GM12865 (cell line): ENCODE data around the gene DPP6.

Experiments
- DNase-seq: peaks from one replicate; pipeline ENCODE4 v3.0.0; 2010; ENCODE audit warnings: low read depth
- H3K4me3 ChIP-seq: 2 replicates; pipeline ENCODE4 v1.5.1; 2011; ENCODE audit warnings: mild to moderate bottlenecking, low read depth, low read length, control low read depth
- TF ChIP-seq, protein P1 (sequence below): IDR thresholded peaks from 2 replicates; pipeline ENCODE4 v1.5.1; 2011; ENCODE audit warnings: low read length, control low read depth, low read depth, inconsistent platforms; ENCODE audit not compliant: insufficient read depth; ENCODE audit errors: missing control alignments

The DPP6 gene

GRCh38 chr7:154854836-154855235, 802.6 kb downstream of the DPP6 start:
- TF ChIP-seq, protein P1, sequence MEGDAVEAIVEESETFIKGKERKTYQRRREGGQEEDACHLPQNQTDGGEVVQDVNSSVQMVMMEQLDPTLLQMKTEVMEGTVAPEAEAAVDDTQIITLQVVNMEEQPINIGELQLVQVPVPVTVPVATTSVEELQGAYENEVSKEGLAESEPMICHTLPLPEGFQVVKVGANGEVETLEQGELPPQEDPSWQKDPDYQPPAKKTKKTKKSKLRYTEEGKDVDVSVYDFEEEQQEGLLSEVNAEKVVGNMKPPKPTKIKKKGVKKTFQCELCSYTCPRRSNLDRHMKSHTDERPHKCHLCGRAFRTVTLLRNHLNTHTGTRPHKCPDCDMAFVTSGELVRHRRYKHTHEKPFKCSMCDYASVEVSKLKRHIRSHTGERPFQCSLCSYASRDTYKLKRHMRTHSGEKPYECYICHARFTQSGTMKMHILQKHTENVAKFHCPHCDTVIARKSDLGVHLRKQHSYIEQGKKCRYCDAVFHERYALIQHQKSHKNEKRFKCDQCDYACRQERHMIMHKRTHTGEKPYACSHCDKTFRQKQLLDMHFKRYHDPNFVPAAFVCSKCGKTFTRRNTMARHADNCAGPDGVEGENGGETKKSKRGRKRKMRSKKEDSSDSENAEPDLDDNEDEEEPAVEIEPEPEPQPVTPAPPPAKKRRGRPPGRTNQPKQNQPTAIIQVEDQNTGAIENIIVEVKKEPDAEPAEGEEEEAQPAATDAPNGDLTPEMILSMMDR, result no peak
- no peak for DNase-seq

GRCh38 chr7:154855366-154855765, 803.2 kb downstream of the DPP6 start:
- H3K4me3 ChIP-seq, result no peak overlapping the region
- TF ChIP-seq, protein P1, result no peak
- no peak for DNase-seq

More at GRCh38 chr7:154854836-154855235, 802.6 kb downstream of the DPP6 start:
- H3K4me3 ChIP-seq, result no peak overlapping the region

DNA sequence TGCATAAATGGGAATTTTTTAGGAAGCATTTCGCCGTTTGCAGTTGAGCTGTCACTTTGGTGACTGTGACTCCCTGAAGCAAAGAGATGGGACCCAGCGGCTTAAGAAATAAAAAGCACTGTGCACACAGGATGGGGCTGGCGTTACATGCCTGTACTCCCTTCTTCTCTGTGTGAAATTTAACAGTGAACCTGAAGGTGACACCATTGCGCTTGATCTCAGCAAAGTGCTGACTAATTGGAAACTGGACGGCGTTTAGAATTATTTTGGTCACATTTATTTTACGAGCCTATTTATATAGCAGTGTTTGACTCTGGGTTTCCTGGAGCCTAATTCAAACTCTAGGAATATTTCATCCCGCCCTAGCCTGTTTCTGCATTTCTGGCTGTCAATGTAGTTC, 804.5 kb downstream of the DPP6 start:
- no peak overlapping the region for H3K4me3 ChIP-seq
- TF ChIP-seq, protein P1, result no peak
- DNase-seq, result no peak

DNA sequence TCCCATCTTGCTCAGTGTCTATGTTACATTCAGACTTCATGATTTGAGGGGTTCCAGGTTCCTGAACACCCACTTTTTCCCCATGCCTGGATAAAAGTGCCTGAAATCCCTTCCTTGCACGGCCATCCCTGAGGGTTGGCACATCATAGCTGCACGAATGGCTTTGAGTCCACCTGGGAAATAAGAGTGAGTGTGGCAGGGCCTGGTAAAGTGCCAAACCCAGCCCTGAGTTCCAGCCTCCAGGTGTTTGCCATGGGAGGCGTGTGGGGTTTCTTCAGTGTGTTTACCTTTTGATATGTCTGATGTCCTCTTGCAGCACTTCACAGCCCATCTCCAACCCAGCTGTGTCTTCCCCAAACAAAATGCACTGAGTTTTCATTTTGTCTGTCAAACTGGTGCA, 805.0 kb downstream of the DPP6 start:
- TF ChIP-seq, protein P1, result no peak
- no peak overlapping the region for H3K4me3 ChIP-seq
- DNase-seq, result no peak

DNA sequence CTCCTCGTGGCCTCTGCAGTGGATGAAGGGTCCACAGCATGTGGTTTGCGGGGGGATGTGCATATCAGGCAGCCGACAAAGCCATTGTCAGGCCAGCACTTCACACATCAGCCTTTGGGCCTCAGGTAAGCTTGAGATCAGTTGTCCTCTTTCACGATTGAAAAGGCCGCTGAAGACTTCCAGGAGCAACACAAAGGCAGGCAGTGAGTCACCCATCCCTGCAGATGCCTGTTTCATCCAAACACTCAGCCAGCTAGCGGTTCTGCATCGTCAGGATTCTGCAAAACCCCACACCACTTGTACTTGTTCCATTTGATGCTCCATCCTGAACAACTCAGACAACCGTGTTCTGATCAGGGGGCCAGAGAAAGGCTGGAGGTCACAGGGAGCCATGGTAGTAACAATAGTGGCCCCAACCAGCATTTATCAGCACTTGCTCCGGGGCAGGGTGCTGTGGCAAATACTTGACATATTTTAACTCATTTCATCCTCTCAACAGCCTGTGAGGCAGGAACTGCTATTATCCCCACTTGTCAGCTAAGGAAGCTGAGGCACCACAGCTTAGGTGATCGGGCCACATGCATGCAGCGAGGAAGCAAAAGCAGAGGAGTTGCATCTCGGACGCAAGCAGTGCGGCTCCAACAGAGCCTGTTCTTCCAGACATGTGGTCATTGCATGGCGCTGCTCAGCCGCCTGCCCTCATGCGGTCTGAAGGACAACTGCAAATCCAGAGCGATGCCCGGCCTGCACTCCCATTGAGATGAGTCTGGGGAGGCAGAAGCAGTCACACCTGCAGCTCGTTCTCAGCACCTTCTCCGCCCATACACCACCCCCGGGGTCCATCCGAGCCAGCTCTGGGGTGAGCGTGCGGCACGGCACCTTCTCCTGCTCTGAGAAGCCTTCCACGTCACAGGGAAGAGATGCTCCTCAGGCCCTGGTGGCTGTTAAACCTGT, 805.8 kb downstream of the DPP6 start:
- TF ChIP-seq, protein P1, result no peak
- H3K4me3 ChIP-seq, result no peak overlapping the region
- no peak for DNase-seq

GRCh38 chr7:154858836-154859537, 806.8 kb downstream of the DPP6 start:
- DNase-seq, result no peak
- TF ChIP-seq, protein P1, result no peak
- H3K4me3 ChIP-seq, result no peak overlapping the region
